Activated gamma-delta T cell treated with anti-CD3 and anti-CD28 coated beads, Interleukin-2, amount 50 U/mL, for 16 hours (primary cell): ENCODE results near the gene CABLES1.
"Not testable (repeated sequence)": the region's sequence is repeated elsewhere in the genome, so short reads cannot be mapped to it uniquely, and the experiment has no call there.

Experiments
- DNase-seq: peaks from one replicate; pipeline ENCODE4 v3.0.0-alpha.2; 2020; ENCODE audit warnings: low read depth

CABLES1 gene

GRCh38 chr18:23241833-23242496, 106.7 kb downstream of the CABLES1 start:
- DNase-seq, result not testable (repeated sequence)

- no peak for DNase-seq
These were observed 107.9 kb downstream of the CABLES1 start for GRCh38 chr18:23243178-23243577.

- no peak for DNase-seq
These were observed 108.5 kb downstream of the CABLES1 start for GRCh38 chr18:23243816-23244215.

GRCh38 chr18:23244401-23244800, 109.1 kb downstream of the CABLES1 start:
- no peak for DNase-seq

- no peak for DNase-seq
These were observed 110.2 kb downstream of the CABLES1 start for GRCh38 chr18:23245461-23245860.

- no peak for DNase-seq
These were observed 112.0 kb downstream of the CABLES1 start for GRCh38 chr18:23247331-23247730.

GRCh38 chr18:23247896-23248295, 112.6 kb downstream of the CABLES1 start:
- DNase-seq, result no peak

- no peak for DNase-seq
These were observed 113.5 kb downstream of the CABLES1 start for GRCh38 chr18:23248826-23249225.

GRCh38 chr18:23249348-23249747, 114.1 kb downstream of the CABLES1 start:
- no peak for DNase-seq

- DNase-seq, result no peak
These were observed 115.8 kb downstream of the CABLES1 start for GRCh38 chr18:23250893-23251656.

GRCh38 chr18:23253630-23254029, 118.3 kb downstream of the CABLES1 start:
- DNase-seq, result no peak

GRCh38 chr18:23257137-23257536, 121.9 kb downstream of the CABLES1 start:
- no peak for DNase-seq

- DNase-seq, result no peak
These were observed 122.6 kb downstream of the CABLES1 start for GRCh38 chr18:23257686-23258565.

GRCh38 chr18:23258566-23259469, 123.5 kb downstream of the CABLES1 start:
- no peak for DNase-seq

GRCh38 chr18:23259701-23260681, 124.7 kb downstream of the CABLES1 start:
- peak; percentile 9 for DNase-seq

- no peak for DNase-seq
These were observed 125.8 kb downstream of the CABLES1 start for GRCh38 chr18:23260926-23261590.

- no peak for DNase-seq
These were observed 128.4 kb downstream of the CABLES1 start for GRCh38 chr18:23263551-23264235.

- DNase-seq, result no peak
These were observed 130.6 kb downstream of the CABLES1 start for GRCh38 chr18:23265682-23266399.
